Activated CD8-positive, alpha-beta memory T cell treated with anti-CD3 and anti-CD28 coated beads, Interleukin-2, amount 50 U/mL, for 4 hours (primary cell): Measurements from ENCODE around the gene CDH16.
"Not testable (repeated sequence)": the region's sequence is repeated elsewhere in the genome, so short reads cannot be mapped to it uniquely, and the experiment has no call there.

Source experiments
- DNase-seq: peaks from one replicate; pipeline ENCODE4 v3.0.0-alpha.2; 2020

CDH16 gene

DNA sequence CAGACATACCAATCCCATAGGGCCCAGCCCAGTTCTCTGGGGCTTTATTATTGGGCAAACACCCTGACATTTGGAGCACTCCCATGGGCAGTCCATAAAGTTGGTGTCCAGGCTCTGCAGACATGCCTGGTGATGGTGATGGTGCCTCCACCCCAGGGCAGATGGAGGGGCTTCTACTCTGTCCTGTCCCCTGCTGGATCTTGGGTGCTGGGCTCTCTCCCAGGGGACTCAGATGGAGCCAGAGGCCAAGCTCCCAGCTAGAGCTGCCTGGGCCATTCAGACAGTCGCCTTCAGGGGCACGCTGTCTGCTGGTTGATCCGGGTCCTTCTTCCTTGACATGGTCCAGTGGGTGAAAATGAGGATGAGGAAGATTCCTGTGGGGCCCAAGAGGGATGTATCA lies 10.6 kb downstream of the CDH16 start:
- no peak for DNase-seq

DNA sequence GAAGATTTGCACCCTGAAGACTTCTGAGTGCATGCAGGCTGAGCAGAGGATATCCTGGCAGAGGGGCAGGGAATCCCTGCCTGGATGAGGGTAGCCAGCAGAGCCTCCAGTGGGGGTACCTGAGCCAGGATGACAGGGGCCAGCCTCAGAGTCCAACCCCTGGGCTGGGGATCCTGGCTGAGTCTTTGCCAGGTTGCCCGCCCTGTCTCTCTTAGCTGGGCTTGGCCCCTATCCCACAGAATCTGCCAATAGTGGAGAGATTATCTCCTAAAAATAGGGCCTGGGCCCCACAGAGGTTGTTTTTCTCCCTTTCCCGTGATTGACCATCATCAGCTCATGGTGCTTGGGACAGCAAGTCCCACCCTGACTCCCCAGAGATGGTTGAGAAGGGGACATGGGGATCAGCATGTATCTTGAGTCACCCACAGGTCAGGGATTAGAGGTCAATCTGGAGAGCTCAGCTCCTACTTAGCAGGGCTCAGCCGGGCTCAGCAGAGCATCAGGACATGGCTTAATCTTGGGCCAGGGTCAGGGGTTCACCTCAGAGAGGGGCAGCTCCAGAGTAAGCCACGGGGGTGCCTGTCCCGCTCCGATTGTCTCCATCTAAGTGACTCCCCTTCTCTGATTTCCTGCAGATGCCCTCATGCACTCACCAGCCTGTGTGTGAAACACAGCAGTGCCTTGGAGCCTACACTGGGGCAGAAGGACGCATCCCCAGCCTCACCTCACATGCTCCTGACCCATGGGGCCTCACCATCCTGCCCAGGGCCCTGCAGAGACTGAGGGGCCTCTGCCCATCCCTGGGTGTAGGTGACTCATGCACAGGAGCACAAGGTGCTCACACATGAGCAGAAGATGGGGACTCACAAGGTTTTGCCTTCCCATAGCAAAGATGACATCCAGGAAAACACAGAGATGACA lies 11.5 kb downstream of the CDH16 start:
- DNase-seq = no peak

DNA sequence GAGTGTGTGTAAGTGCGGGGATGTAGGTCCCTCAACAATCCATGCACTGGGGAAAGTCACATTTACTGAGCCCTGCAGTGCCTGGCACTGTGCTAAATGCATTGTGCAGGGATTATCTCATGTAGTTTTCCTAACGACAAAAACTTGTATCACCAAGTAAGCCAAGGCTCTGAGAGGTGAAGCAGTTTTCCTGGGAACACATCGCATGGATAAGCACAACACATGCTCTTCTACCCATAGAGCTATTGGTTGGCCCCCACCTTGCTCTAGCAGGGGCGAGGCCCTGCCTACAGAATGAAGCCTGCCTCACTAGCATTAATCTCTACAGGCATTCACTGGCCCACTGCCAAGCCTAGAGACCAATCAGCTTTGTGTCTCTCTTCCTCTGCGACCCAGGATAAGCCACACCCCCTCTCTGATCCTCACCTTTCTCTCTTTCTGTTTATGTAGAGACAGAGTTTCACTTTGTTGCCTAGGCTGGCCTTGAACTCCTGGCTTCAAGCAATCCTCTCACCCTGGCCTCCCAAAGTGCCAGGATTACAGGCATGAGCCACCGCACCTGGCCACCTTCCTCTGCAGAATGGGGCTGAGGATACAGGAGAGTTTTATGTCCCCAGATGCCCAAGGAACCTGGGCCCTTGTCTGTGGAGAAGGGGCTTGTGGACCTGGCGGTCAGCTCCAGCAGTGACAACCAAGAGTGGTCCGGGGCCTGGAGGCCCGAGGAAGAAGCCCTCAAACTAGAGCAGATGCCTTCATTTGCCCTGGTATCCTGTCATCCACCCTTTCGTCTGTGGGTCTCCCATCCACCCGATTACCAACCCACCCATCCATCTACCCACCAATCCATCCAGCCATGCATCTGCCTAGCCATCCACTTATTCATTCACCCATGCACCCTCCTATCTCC lies 12.8 kb downstream of the CDH16 start:
- DNase-seq = no peak

- DNase-seq = no peak
Measured at GRCh38 chr16:66904846-66905632, 13.6 kb downstream of the CDH16 start.

DNA sequence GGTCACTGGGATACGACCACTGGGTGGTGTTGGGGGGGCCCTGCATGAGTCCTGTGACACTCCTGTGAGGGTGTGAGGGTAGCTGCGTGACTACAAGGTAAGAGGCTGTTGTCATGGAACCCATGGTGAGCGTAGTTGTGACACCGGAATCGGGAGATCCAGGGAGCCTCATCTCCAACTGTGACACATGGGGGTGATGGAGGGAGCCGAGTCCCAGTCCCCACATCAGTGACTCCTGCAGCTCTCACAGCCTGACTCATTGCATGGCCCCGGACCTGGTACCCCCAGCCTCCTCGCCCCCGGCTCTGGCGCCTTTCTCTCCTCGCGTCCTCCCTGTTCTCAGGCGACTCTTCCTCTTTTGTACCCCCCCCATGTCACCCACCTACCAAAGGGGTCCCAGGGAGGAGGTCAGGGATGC lies 14.2 kb downstream of the CDH16 start:
- DNase-seq = no peak

DNA sequence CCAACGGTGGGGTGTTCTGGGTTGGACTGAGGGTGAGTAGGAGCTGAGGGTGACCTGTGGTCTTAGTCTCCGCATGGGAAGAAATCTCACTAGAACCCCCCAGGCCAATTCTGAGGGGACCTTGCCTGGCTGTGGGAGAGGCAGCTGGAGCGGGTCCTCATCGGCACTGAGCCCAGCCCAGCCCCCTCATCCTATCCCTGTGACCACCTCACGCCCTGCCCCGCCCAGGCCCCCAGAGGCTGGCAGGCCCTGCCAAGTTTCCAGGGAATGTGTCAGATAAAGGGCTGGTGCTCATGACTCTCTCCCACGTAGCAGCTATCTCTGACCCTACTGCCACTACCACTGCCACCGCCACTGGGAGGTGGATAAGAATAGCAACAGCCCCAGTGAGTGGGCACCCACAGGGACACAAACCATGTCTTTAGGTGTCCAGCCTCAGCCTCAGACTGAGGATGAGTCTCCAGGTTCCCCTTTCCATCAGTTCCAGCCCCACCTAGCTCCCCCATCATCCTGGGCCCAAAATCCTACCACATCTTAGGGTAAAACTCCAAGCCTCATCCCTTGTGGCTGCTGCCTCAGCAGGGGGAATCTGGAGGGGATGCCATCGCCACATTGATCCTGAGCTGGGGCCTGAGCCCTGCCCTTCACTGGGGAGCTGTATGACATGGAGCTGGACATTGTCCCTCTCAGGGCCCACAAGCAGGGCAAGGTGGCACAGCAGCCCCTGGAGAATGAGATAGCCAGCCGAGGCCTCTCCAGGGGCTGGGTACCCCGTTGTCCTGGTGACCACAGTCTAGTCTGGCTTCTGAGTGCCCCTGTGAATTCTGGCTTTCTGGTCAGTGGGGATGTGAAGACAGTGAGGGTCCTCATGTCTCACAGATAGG lies 14.9 kb downstream of the CDH16 start:
- no peak for DNase-seq

DNA sequence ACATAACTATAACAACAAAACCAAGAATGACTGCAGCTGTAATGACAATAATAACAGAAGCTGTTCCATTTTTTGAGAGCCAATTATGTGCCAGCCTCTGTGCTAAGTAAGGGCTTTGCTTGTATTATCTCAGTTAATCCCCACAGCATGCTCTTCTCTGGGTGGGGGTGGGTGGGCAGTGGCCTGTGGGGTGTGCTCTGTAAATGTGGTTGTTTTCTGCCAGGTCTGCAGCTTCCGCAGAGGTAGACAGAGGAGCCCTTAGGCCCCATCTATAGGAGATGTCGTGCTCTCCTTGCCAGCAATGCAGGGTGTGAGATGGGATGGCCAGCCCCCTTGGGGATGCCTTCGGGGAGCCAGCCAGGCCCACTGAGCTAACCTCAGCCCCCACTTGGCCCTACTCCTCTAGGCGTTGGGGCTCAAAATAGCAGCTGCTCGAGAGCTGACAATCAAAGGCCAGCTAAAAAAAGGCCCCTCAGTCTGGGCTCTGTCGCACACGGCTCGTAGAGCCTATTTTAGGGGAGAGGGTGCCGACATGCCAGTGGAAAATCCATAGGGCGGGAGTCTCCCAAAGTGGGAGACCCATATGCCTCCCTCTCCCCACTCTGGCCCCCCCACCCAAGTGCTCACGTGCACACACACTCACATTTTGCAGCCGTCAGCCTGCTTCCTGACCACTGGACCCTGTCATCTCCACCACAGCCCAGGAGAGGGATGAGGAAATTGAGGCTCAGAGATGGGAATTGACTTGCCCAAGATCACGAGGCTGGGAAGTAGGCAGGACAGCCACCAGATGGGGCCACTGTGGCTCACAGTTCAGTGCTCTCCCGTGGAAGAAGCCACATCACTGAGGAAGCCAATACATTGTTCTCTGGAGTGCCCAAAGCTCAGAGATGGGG lies 15.8 kb downstream of the CDH16 start:
- DNase-seq = no peak

DNA sequence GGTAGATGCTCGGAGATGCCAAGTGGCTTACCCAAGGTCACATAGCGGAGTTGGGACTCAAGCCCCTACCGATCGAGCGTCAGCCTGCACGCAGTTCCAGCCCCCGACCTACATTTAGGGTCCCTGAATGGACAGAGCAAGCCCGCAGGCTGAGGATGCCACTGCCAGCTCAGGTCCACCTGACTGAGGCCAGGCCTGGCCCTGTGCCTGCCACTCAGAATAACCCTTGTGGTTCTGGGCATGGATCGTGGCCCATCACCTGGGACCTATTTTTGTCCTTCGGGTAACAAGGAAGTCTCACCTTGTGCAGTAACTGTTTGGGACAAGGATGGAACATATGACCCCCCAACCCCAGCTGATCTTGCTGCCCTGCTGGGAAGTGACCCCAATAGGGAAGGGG lies 17.1 kb downstream of the CDH16 start:
- no peak for DNase-seq

- no peak for DNase-seq
Measured at GRCh38 chr16:66900721-66901441, 17.8 kb downstream of the CDH16 start.

DNA sequence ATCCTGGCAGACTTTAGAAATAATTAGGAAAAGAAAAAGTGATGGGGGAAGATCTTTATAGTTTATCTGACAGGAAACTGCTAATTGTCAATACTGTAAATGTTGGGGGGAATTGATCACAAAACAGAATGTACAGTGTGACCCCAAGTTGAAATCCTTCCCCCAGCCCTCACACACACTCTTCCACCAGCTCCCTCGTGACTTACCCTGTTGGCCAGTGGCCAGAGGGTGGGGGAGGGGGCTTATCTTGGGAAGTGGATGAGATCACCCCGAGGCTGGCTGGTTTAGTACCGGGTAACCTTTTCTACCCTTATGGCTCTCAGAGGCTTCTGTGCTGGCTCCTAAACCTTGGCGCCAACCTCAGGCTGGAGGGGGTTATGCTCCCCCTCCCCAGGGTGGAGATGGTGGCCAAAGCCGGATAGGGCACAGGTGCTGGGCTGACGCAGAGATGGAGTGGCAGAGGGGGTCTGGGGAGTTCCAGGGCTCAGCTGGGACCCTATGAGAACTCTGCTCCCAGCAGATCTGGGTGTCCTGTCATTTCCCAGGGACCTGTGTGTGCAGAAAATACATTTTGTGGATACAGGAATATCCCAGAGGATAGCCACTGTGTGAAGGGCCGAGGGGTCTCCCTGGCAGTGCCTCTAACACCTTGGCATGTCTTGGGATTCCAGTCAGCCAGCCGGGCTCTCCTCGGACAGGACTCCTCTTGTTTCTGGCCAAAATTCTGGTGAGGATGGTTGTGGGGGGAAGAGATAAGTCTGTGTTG lies 18.6 kb downstream of the CDH16 start:
- no peak for DNase-seq

GRCh38 chr16:66899310-66899944 lies 19.3 kb downstream of the CDH16 start:
- DNase-seq = no peak

DNA sequence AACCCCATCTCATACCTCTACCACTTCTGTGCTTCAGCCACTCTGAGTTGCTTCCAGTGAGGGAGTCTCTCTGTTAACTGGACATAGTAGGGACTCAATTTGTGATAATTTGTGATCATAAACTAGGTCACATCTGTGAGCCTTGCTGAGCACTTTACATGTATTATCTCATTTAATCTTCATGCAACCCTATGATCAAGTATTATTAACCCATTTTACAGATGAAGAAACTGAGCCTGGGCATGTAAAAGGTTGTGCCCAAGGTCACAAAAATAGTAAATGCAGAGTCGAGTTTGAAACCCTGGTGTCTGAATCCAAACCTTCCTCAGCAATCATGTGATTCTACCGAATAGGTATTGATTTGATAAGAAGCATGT lies 19.8 kb downstream of the CDH16 start:
- no peak for DNase-seq

DNA sequence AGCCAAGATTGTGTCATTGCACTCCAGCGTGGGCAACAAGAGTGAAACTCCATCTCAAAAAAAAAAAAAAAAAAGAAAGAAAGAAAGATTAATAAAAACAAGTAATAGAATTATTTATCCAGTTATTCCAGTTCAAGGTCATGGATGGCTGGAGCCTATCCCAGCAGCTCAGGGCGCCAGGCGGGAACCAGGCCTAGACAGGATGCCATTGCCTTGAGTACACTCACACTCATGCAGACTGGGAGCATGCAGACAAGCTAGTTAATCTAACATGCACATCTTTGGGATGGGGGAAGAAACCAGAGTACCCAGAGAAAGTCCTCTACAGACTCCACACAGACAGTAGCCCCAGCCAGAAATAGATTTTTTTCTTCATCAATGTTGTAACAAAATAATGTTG lies 20.5 kb downstream of the CDH16 start:
- no peak for DNase-seq

GRCh38 chr16:66896682-66897081 lies 22.0 kb downstream of the CDH16 start:
- not testable (repeated sequence) for DNase-seq

- no peak for DNase-seq
Measured at GRCh38 chr16:66895999-66896398, 22.7 kb downstream of the CDH16 start.

DNA sequence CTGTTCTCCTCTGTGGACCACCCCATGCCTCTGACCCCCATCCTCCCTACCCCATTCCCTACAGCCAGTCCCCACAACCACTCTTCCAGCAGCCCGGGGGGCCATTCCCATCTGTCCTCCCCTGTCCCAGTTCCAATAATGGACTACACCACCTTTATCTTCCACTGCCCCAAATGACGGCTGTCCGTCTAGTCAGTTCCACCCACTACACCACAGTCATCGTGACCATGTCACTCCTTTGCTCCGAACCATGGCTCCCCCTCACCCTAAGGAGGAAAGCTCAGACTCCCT lies 23.1 kb downstream of the CDH16 start:
- DNase-seq = no peak

- peak; percentile 57 for DNase-seq
Measured at GRCh38 chr16:66894948-66895688, 23.6 kb downstream of the CDH16 start.

DNA sequence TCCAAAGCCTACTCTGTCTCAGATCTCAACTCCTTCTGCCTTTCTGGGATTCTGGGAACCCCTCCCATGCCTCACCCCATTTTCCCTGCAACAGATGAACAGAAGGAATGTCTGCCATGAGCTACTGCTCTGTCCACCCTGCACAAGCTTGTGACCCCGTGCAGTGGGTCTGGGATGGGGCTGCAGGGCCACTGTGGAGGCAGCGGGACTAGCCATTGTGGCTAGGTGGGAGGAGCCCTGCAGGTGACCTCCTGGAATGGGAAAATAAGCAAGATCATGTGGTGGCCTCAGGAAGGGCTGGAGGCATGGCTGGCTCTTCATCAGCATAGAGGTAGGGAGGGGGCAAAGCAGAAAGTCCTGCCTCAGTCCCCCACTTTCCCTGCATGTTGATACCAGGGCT lies 24.6 kb downstream of the CDH16 start:
- no peak for DNase-seq
